Activated naive CD8-positive, alpha-beta T cell (primary cell): ENCODE results near the gene CDH13.

Experiments used
- H3K27ac Mint-ChIP-seq: one replicate; pipeline ENCODE4 v1.8.0; 2021; ENCODE audit warnings: mixed read lengths
- H3K27me3 Mint-ChIP-seq: one replicate; pipeline ENCODE4 v1.8.0; 2021; ENCODE audit warnings: mixed read lengths
- H3K36me3 Mint-ChIP-seq: one replicate; pipeline ENCODE4 v1.8.0; 2021; ENCODE audit warnings: mixed read lengths
- H3K4me1 Mint-ChIP-seq: one replicate; pipeline ENCODE4 v1.8.0; 2021; ENCODE audit warnings: low read depth, mixed read lengths
- H3K4me3 Mint-ChIP-seq: one replicate; pipeline ENCODE4 v1.8.0; 2021; ENCODE audit warnings: mild to moderate bottlenecking, mixed read lengths
- H3K9me3 Mint-ChIP-seq: one replicate; pipeline ENCODE4 v1.8.0; 2021; ENCODE audit warnings: low read depth, mixed read lengths

Gene CDH13

GRCh38 chr16:83623091-83623730 is 996.4 kb downstream of the CDH13 start:
- no peaks in the 10 kb centered on the region for H3K36me3 Mint-ChIP-seq
- H3K4me3 Mint-ChIP-seq = no peak overlapping the region
- no peak overlapping the region for H3K27ac Mint-ChIP-seq
- peaks cover 3% of the 10 kb centered on the region for H3K27me3 Mint-ChIP-seq
- no peaks in the 10 kb centered on the region for H3K4me1 Mint-ChIP-seq
- H3K9me3 Mint-ChIP-seq = no peaks in the 10 kb centered on the region

- H3K9me3 Mint-ChIP-seq = no peaks in the 10 kb centered on the region
- H3K4me1 Mint-ChIP-seq = no peaks in the 10 kb centered on the region
- no peaks in the 10 kb centered on the region for H3K36me3 Mint-ChIP-seq
- H3K27ac Mint-ChIP-seq = no peak overlapping the region
- H3K27me3 Mint-ChIP-seq = peaks cover 6% of the 10 kb centered on the region
- no peak overlapping the region for H3K4me3 Mint-ChIP-seq
Observed at GRCh38 chr16:83623892-83624291, 997.1 kb downstream of the CDH13 start.

DNA sequence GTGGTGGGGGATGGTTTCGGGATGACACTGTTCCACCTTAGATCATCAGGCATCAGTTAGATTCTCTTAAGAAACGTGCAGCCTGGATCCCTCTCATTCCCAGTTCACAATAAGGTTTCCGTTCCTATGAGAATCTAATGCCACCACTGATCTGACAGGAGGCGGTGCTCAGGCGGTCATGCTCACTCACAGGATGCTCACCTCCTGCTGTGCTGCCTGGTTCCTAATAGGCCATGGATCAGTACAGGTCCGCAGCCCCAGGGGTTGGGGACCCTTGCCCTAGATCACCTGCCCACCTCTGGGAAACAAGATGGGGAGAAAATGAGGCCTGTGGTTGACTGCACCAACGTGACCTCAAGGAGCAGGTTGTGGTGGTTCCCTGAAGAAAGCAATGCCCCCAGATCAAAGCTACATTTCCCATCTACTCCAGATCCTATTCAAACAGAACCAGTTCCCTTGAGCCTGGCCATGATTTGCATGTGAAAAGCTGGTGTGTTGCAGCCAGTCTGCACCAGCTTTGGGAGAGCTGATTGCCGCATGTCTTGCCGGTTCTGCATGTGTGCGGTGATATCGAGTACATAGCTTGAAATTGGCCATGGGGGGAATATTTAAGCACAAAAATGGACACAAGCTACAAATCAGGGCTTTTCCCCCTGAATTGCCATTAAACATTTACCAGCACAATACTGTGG is 997.8 kb downstream of the CDH13 start:
- Mint-ChIP-seq H3K9me3 (no peaks in the 10 kb centered on the region), H3K36me3 (no peaks in the 10 kb centered on the region), H3K27me3 (peaks cover 6% of the 10 kb centered on the region), H3K4me3 (no peak overlapping the region), H3K4me1 (no peaks in the 10 kb centered on the region), H3K27ac (no peak overlapping the region)

- Mint-ChIP-seq H3K27ac (no peak overlapping the region), H3K36me3 (no peaks in the 10 kb centered on the region), H3K9me3 (no peaks in the 10 kb centered on the region), H3K4me3 (no peak overlapping the region), H3K4me1 (no peaks in the 10 kb centered on the region), H3K27me3 (peaks cover 4% of the 10 kb centered on the region)
Observed at GRCh38 chr16:83626204-83626603, 999.4 kb downstream of the CDH13 start.

GRCh38 chr16:83626676-83627075 is 999.9 kb downstream of the CDH13 start:
- Mint-ChIP-seq H3K36me3 (no peaks in the 10 kb centered on the region), H3K4me3 (no peak overlapping the region), H3K27me3 (peaks cover 4% of the 10 kb centered on the region), H3K9me3 (no peaks in the 10 kb centered on the region), H3K4me1 (no peaks in the 10 kb centered on the region), H3K27ac (no peak overlapping the region)

GRCh38 chr16:83627996-83628395 is 1001.2 kb downstream of the CDH13 start:
- H3K4me3 Mint-ChIP-seq = no peak overlapping the region
- no peaks in the 10 kb centered on the region for H3K36me3 Mint-ChIP-seq
- no peaks in the 10 kb centered on the region for H3K4me1 Mint-ChIP-seq
- H3K9me3 Mint-ChIP-seq = no peaks in the 10 kb centered on the region
- peaks cover 6% of the 10 kb centered on the region for H3K27me3 Mint-ChIP-seq
- H3K27ac Mint-ChIP-seq = no peak overlapping the region

GRCh38 chr16:83629426-83629825 is 1002.7 kb downstream of the CDH13 start:
- no peaks in the 10 kb centered on the region for H3K4me1 Mint-ChIP-seq
- H3K27ac Mint-ChIP-seq = no peak overlapping the region
- peaks cover 6% of the 10 kb centered on the region for H3K27me3 Mint-ChIP-seq
- H3K9me3 Mint-ChIP-seq = no peaks in the 10 kb centered on the region
- no peak overlapping the region for H3K4me3 Mint-ChIP-seq
- no peaks in the 10 kb centered on the region for H3K36me3 Mint-ChIP-seq

DNA sequence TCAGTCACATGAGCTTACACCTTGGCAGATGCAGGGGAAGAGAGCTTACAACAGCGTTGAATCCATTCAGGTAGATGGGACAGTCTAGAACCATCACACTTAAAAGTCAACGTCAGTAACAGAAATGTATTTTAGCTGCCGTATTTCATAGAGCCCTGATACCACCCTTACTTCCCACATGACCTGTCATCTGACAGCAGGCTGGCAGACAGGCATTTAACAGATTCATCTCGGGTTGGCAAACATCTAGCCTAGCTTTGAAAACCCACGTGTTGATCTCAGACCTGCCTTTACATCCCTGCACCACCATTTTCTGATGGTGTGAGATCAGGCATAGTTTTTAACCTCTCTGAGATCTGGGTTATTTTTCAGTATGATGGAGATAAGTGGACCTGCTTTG is 1003.1 kb downstream of the CDH13 start:
- Mint-ChIP-seq H3K27me3 (peaks cover 6% of the 10 kb centered on the region), H3K36me3 (no peaks in the 10 kb centered on the region), H3K27ac (no peak overlapping the region), H3K9me3 (no peaks in the 10 kb centered on the region), H3K4me1 (no peaks in the 10 kb centered on the region), H3K4me3 (no peak overlapping the region)

DNA sequence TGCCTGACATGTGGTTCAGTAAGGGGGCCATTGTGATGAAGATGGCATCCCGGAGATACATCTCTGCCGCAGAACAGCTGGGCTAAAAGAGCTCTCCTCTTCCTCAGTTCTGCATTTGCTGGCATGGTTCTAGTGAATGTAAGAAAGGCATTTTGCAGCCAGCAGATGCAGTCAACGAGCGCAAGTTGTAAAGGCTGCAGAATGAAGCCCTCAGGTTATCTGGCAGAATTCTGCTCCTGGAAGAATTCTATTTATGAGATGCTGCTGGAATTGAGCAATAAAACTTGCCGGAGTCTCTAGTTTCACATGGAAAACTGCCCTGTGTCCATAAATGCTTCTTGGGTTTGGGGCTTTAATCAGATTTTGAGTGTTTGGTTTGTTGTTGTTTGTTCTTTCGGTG is 1004.2 kb downstream of the CDH13 start:
- H3K27me3 Mint-ChIP-seq = peaks cover 6% of the 10 kb centered on the region
- H3K9me3 Mint-ChIP-seq = no peaks in the 10 kb centered on the region
- no peak overlapping the region for H3K4me3 Mint-ChIP-seq
- no peak overlapping the region for H3K27ac Mint-ChIP-seq
- no peaks in the 10 kb centered on the region for H3K36me3 Mint-ChIP-seq
- no peaks in the 10 kb centered on the region for H3K4me1 Mint-ChIP-seq

DNA sequence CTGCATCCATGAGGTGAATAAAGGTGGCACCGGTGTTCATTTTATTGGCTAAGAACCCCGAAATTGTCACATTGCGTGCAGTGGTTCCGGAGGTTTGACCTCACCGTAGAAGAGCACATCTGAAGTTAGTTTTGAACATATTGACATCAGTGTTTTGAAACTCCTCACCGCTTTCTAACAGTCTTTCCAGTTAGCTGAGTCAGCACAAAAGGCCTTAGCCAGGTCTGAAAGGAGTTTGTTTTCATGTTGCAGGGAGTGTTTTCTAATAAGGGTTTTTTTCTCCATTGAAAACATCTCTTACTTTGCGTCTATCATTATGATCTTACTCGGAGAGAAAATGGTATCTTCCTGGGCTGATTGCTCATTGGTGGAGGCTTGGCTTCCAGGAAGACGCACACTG is 1006.5 kb downstream of the CDH13 start:
- no peaks in the 10 kb centered on the region for H3K9me3 Mint-ChIP-seq

DNA sequence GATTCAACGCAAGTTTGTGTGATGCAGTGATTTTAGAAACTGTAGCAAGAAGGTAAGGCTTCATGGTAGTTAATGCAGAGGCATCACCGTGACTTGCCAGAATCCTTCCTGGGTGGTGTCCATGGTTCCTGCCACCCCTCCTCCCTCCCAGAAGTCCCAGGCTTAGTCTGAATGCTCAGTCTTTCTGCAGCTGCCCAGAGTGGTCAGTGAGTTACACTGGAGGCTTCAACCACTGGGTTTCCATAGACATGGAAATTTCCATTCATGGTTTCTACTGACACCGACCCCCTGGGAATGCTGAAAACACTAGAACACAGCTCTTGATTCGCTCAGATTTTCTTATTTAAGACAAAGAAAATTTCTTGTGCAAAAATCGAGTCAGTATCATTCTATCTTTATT is 1021.6 kb downstream of the CDH13 start:
- no peaks in the 10 kb centered on the region for H3K4me1 Mint-ChIP-seq
- H3K27ac Mint-ChIP-seq = no peak overlapping the region
- no peak overlapping the region for H3K4me3 Mint-ChIP-seq
- H3K27me3 Mint-ChIP-seq = peaks cover 4% of the 10 kb centered on the region
- no peaks in the 10 kb centered on the region for H3K36me3 Mint-ChIP-seq
- H3K9me3 Mint-ChIP-seq = peaks cover 3% of the 10 kb centered on the region

More for the DNA sequence above, 1006.5 kb downstream of the CDH13 start:
- no peaks in the 10 kb centered on the region for H3K4me1 Mint-ChIP-seq
- H3K27ac Mint-ChIP-seq = no peak overlapping the region
- H3K27me3 Mint-ChIP-seq = peaks cover 7% of the 10 kb centered on the region
- no peak overlapping the region for H3K4me3 Mint-ChIP-seq
- no peaks in the 10 kb centered on the region for H3K36me3 Mint-ChIP-seq

DNA sequence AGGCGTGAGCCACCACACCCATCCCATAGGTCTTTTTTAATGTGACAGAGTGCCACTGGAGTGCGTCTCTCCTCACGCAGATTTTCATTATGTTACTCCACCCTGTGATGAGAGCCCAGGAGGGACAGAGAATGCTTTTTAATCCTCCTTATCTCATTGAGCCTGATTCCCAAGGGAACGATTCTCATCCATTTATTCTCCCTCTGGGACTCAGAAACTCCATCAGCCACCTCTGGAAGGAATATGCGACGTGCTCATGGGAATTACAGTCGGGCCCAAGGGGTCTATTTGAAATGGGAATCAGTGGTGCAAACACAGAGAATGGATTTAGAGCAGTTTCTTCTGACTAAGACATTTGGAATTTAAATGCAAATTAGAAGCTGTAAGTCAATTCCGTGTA is 1025.1 kb downstream of the CDH13 start:
- Mint-ChIP-seq H3K9me3 (no peaks in the 10 kb centered on the region), H3K27me3 (no peaks in the 10 kb centered on the region), H3K4me1 (no peaks in the 10 kb centered on the region), H3K4me3 (no peak overlapping the region), H3K27ac (no peak overlapping the region), H3K36me3 (no peaks in the 10 kb centered on the region)

- Mint-ChIP-seq H3K27ac (no peak overlapping the region), H3K27me3 (no peaks in the 10 kb centered on the region), H3K4me3 (no peak overlapping the region)
Observed at GRCh38 chr16:83652943-83653342, 1026.2 kb downstream of the CDH13 start.

DNA sequence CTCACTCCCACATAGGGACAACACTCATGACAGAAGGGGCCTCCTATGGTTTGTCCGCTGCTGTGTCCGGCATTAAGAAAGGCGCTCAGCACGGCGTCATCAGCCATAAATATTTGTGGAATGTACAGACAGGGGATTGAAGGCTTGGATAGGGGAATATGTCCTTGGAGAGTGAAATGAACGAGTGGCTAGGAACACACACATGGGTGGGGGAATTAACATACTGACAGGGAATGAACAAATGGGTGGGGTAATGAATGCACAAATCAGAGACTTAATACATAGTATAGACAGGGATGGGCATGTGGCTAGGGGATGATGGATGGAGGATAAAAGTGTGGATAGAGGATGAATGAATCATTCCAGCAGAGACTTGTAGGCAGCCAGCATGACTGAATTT is 1027.0 kb downstream of the CDH13 start:
- H3K27me3 Mint-ChIP-seq = no peaks in the 10 kb centered on the region

More at GRCh38 chr16:83652943-83653342, 1026.2 kb downstream of the CDH13 start:
- Mint-ChIP-seq H3K9me3 (no peaks in the 10 kb centered on the region), H3K36me3 (no peaks in the 10 kb centered on the region), H3K4me1 (no peaks in the 10 kb centered on the region)

DNA sequence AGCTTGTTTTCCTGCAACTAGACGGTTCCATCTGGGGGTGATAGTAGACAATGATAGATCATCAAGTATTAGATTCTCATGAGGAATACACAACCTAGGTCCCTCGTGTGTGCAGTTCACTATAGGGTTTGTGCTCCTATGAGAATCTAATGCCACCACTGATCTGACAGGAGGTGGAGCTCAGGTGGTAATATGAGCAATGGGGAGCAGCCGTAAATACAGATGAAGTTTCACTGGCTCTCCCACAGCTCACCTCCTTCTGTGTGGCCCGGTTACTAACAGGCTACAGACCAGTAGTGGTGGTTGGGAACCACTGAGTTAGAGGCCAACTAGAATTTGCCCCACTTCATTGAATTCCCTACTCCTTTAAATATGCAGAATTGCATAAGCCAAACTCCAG is 1033.5 kb downstream of the CDH13 start:
- H3K4me3 Mint-ChIP-seq = no peak overlapping the region
- H3K27me3 Mint-ChIP-seq = no peaks in the 10 kb centered on the region
- no peaks in the 10 kb centered on the region for H3K4me1 Mint-ChIP-seq
- H3K9me3 Mint-ChIP-seq = no peaks in the 10 kb centered on the region
- no peaks in the 10 kb centered on the region for H3K36me3 Mint-ChIP-seq
- H3K27ac Mint-ChIP-seq = no peak overlapping the region

More for the DNA sequence above, 1027.0 kb downstream of the CDH13 start:
- Mint-ChIP-seq H3K4me3 (no peak overlapping the region), H3K4me1 (no peaks in the 10 kb centered on the region), H3K9me3 (no peaks in the 10 kb centered on the region), H3K27ac (no peak overlapping the region), H3K36me3 (no peaks in the 10 kb centered on the region)

DNA sequence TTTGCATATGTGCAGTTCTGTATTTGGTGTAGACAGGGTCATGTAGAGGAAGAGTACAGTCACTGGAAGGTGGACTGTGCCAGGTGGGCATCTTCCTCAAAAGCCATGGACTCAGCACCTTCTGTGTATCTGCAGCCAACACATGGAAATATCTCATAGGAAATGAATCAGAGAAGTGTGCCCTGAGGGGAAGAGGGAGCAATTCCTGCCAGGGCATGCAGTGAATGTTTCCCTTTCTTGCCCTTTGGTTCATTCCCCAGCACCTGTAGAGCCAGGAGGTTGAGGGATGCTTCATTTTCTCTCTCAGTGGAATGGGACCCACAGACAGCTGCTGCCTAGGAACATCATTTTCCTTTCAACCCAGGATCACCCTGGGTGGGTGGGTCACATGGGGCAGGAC is 1034.9 kb downstream of the CDH13 start:
- Mint-ChIP-seq H3K27me3 (no peaks in the 10 kb centered on the region), H3K9me3 (no peaks in the 10 kb centered on the region), H3K27ac (no peak overlapping the region), H3K36me3 (no peaks in the 10 kb centered on the region), H3K4me3 (no peak overlapping the region), H3K4me1 (no peaks in the 10 kb centered on the region)
